ENCODE measurements around the gene MYOCOS.

The MYOCOS gene

DNA sequence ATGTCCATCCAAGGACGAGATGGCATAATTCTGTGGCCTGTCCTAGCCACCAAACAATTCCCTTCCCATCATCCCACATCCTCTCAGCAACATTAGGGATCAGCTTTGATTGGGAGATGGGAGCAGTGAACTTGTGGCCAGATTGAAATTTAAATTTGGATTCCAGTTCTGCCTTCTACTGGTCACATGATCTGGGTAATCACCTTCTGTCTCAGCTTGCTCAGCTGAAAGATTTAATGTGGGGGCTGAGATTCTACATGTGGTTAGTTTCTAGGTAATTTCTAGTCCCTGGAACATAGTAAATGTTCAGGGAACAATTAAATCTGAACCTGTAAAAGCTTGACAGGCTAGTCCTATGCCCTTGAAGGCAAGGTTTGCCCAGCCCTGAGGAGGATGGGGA, 3.2 kb downstream of the MYOCOS start:
- no peak overlapping the region for H3K4me3 ChIP-seq (ENCODE audit: low read length)
- no peaks in the 10 kb centered on the region for H3K36me3 ChIP-seq (ENCODE audit: control insufficient read depth, insufficient read depth, low read length, severe bottlenecking)
- H3K4me1 ChIP-seq (ENCODE audit: control insufficient read depth, insufficient read depth, low read length), result no peaks in the 10 kb centered on the region
- H3K9ac ChIP-seq (ENCODE audit: low read length), result no peak overlapping the region
- peaks cover 1% of the 10 kb centered on the region for H3K9me3 ChIP-seq (ENCODE audit: control insufficient read depth, low read length)
- no peak for DNase-seq (ENCODE audit: low read depth)
- H3K27me3 ChIP-seq (replicated peaks; ENCODE audit: control insufficient read depth, insufficient read depth, low read length), result peaks cover 12% of the 10 kb centered on the region

DNA sequence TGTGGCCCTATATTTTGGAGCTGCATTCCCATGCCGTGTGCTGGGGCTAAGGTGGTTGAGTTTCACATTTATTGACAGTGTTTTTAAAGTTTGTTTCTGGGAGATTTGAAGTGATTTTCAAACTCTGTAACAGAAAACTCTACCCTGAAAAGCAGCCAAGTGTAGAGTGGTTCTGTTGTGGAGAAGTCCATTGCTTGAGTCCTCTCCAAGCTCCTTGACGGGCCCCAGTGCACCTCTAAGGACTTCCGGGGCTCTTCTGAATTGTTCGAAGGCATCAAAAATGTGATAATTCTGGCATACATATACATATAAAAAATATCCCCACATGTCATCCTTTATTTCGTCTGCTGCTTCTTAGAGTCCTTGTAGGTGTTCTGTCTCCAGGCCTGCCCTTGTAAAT, 5.0 kb downstream of the MYOCOS start:
- H3K27me3 ChIP-seq (replicated peaks; ENCODE audit: control insufficient read depth, insufficient read depth, low read length), result peaks cover 15% of the 10 kb centered on the region
- no peak overlapping the region for H3K9ac ChIP-seq (ENCODE audit: low read length)
- H3K36me3 ChIP-seq (ENCODE audit: control insufficient read depth, insufficient read depth, low read length, severe bottlenecking), result no peaks in the 10 kb centered on the region
- DNase-seq (ENCODE audit: low read depth), result no peak
- H3K9me3 ChIP-seq (ENCODE audit: control insufficient read depth, low read length), result peaks cover 4% of the 10 kb centered on the region
- no peaks in the 10 kb centered on the region for H3K4me1 ChIP-seq (ENCODE audit: control insufficient read depth, insufficient read depth, low read length)
- H3K4me3 ChIP-seq (ENCODE audit: low read length), result no peak overlapping the region

DNA sequence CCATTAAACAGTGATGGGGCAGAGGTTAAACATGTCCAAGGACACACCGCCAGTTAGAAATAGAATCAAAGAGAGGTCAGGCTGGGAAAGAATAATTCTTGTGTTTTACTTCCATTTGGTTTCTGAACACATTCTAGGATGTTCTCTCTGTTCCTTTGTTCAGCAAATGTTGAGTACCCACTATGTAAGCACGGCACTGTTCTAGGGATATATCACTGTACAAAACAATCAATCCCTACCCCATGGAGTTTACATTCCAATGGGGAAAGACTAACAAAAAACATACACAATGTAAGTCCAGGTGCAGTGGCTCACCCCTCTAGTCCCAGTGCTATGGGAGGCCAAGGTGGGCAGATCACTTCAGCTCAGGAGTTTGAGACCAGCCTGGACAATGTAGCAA, 6.2 kb downstream of the MYOCOS start:
- DNase-seq (ENCODE audit: low read depth), result no peak
- no peak overlapping the region for H3K9ac ChIP-seq (ENCODE audit: low read length)
- no peaks in the 10 kb centered on the region for H3K36me3 ChIP-seq (ENCODE audit: control insufficient read depth, insufficient read depth, low read length, severe bottlenecking)
- peaks cover 9% of the 10 kb centered on the region for H3K27me3 ChIP-seq (replicated peaks; ENCODE audit: control insufficient read depth, insufficient read depth, low read length)
- no peaks in the 10 kb centered on the region for H3K4me1 ChIP-seq (ENCODE audit: control insufficient read depth, insufficient read depth, low read length)
- peaks cover 4% of the 10 kb centered on the region for H3K9me3 ChIP-seq (ENCODE audit: control insufficient read depth, low read length)
- H3K4me3 ChIP-seq (ENCODE audit: low read length), result no peak overlapping the region

DNA sequence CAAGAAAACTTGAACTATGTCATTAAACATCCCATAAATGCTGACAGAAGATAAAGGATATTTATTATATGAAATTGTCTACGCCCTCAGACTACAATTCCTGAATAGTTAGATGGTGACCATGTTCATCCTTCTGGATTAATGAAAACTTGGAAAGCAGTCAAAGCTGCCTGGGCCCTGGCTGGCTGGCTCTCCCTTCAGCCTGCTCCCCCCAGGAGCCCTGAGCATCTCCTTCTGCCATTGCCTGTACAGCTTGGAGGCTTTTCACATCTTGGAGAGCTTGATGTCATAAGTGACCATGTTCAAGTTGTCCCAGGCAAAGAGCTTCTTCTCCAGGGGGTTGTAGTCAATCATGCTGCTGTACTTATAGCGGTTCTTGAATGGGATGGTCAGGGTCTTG, 13.6 kb downstream of the MYOCOS start:
- DNase-seq (ENCODE audit: low read depth), result no peak
- no peak overlapping the region for H3K9ac ChIP-seq (ENCODE audit: low read length)
- no peak overlapping the region for H3K4me3 ChIP-seq (ENCODE audit: low read length)
- no peaks in the 10 kb centered on the region for H3K27me3 ChIP-seq (replicated peaks; ENCODE audit: control insufficient read depth, insufficient read depth, low read length)
- peaks cover 23% of the 10 kb centered on the region for H3K4me1 ChIP-seq (ENCODE audit: control insufficient read depth, insufficient read depth, low read length)
- no peaks in the 10 kb centered on the region for H3K36me3 ChIP-seq (ENCODE audit: control insufficient read depth, insufficient read depth, low read length, severe bottlenecking)
- H3K9me3 ChIP-seq (ENCODE audit: control insufficient read depth, low read length), result no peaks in the 10 kb centered on the region

DNA sequence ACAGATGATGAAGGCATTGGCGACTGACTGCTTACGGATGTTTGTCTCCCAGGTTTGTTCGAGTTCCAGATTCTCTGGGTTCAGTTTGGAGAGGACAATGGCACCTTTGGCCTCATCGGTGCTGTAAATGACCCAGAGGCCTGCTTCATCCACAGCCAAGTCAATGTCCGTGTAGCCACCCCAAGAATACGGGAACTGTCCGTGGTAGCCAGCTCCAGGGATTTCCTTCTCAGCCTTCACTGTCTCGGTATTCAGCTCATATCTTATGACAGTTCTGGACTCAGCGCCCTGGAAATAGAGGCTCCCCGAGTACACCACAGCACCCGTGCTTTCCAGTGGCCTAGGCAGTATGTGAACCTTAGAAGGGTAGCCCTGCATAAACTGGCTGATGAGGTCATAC, 14.1 kb downstream of the MYOCOS start:
- Histone ChIP-seq H3K36me3 (ENCODE audit: control insufficient read depth, insufficient read depth, low read length, severe bottlenecking) (no peaks in the 10 kb centered on the region), H3K4me3 (ENCODE audit: low read length) (no peak overlapping the region), H3K27me3 (replicated peaks; ENCODE audit: control insufficient read depth, insufficient read depth, low read length) (no peaks in the 10 kb centered on the region), H3K4me1 (ENCODE audit: control insufficient read depth, insufficient read depth, low read length) (peaks cover 23% of the 10 kb centered on the region), H3K9me3 (ENCODE audit: control insufficient read depth, low read length) (no peaks in the 10 kb centered on the region), H3K9ac (ENCODE audit: low read length) (no peak overlapping the region)
- DNase-seq (ENCODE audit: low read depth), result peak; percentile 7

DNA sequence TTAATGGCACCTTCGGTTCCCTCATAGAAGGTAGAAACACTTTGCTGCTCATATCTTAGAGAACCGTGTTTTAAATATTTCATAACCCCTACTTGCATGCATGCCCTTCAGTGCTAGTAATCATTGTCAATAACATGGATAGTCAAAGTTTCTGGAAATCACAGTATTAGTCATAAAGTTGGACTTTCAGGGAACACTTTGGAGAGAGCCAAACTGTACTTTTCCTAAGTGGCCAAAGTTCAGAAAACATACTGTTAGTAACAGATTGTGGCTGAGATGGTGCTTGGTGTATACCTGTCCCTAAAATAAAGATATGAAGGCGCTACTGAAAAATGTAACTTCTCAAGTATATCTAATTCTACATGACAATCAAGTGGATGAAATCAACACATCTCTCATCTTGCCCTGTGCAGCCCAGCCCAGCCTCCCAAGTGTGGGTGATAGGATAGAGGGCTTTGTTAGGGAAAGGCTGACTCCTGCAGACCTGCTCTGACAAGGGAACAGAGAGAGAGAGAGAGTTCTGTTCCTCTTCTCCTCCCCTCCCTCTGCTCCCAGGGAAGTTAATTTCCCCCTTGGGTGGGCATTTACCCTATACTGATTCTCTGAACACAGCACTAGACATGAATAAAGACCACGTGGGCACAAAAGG, 16.0 kb downstream of the MYOCOS start:
- H3K9ac ChIP-seq (ENCODE audit: low read length), result peak overlapping the region; percentile 5
- no peaks in the 10 kb centered on the region for H3K27me3 ChIP-seq (replicated peaks; ENCODE audit: control insufficient read depth, insufficient read depth, low read length)
- peaks cover 24% of the 10 kb centered on the region for H3K4me1 ChIP-seq (ENCODE audit: control insufficient read depth, insufficient read depth, low read length)
- H3K36me3 ChIP-seq (ENCODE audit: control insufficient read depth, insufficient read depth, low read length, severe bottlenecking), result no peaks in the 10 kb centered on the region
- no peak for DNase-seq (ENCODE audit: low read depth)
- no peaks in the 10 kb centered on the region for H3K9me3 ChIP-seq (ENCODE audit: control insufficient read depth, low read length)
- no peak overlapping the region for H3K4me3 ChIP-seq (ENCODE audit: low read length)

DNA sequence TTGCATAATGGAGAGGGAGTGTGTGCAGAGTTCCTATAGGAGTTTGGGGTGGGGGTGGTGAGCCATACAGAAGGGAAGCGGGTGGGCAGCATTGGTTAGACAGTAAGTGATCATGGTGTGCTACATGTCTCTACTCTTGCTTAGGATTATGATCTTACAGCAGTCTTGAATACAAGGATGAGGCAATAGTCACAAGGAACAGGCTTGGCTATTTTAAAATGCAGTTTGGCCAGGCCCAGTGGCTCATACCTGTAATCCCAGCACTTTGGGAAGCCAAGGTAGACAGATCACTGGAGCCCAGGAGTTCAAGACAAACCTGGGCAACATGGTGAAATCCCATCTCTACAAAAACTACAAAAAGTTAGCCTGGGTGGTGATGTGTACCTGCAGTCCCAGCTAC, 18.2 kb downstream of the MYOCOS start:
- Histone ChIP-seq H3K9me3 (ENCODE audit: control insufficient read depth, low read length) (no peaks in the 10 kb centered on the region), H3K9ac (ENCODE audit: low read length) (no peak overlapping the region), H3K36me3 (ENCODE audit: control insufficient read depth, insufficient read depth, low read length, severe bottlenecking) (no peaks in the 10 kb centered on the region), H3K4me3 (ENCODE audit: low read length) (no peak overlapping the region), H3K4me1 (ENCODE audit: control insufficient read depth, insufficient read depth, low read length) (peaks cover 42% of the 10 kb centered on the region), H3K27me3 (replicated peaks; ENCODE audit: control insufficient read depth, insufficient read depth, low read length) (no peaks in the 10 kb centered on the region)
- DNase-seq (ENCODE audit: low read depth), result no peak

DNA sequence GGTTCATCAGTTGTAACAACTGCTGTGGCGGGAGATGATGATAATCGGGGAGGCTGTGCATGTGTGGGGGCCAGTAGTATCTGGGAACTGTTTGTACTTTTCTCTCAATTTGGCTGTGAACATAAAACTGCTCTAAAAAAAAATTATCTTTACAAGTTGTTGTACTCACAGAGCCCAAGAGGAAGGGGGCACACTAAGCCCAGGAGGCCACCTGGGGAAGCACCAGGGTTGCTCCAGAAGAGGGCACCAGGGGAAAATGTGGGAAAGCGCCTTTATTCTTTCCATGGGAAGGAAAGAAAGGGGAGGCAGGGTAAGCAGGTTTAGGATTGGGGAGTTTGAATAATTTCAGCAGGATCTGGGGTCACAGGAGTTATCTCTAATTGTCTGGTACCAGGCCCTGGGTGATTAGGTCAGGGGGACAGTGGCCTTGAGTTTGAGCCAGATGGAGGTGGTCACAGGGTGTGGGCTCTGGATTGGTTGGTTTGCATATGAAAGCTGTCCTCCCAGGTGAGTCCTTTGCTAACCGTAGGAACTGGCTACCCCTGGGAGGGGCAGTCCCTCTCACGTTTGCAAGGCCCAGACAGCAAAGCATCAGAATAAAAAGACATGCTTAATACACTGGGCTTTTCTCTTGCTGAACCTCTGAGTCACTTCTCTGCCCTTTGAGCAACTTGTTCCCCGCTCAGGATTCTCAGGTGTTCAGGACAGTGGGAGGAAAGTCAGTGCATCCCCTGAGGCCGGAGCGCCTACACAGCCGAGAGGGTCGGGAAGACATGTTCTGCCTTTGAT, 19.2 kb downstream of the MYOCOS start:
- H3K36me3 ChIP-seq (ENCODE audit: control insufficient read depth, insufficient read depth, low read length, severe bottlenecking), result no peaks in the 10 kb centered on the region
- no peak for DNase-seq (ENCODE audit: low read depth)
- no peaks in the 10 kb centered on the region for H3K9me3 ChIP-seq (ENCODE audit: control insufficient read depth, low read length)
- H3K4me3 ChIP-seq (ENCODE audit: low read length), result no peak overlapping the region
- H3K4me1 ChIP-seq (ENCODE audit: control insufficient read depth, insufficient read depth, low read length), result peaks cover 52% of the 10 kb centered on the region
- H3K27me3 ChIP-seq (replicated peaks; ENCODE audit: control insufficient read depth, insufficient read depth, low read length), result no peaks in the 10 kb centered on the region
- H3K9ac ChIP-seq (ENCODE audit: low read length), result no peak overlapping the region

DNA sequence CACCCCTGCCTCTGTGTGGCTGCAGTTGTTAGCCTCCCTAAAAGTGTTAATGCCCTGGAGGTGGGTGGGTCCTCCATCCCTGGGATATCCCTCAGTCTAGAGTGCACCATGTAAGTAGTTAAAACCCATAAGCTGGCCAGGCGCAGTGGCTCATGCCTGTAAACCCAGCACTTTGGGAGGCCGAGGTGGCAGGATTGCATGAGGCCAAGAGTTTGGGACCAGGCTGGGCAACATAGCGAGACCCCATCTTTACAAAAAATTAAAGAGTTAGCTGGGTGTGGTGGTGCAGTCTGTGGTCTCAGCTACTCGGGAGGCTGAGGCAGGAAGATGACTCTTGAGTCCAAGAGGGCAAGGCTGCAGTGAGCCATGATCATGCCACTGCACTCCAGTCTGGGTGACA, 20.2 kb downstream of the MYOCOS start:
- H3K36me3 ChIP-seq (ENCODE audit: control insufficient read depth, insufficient read depth, low read length, severe bottlenecking), result no peaks in the 10 kb centered on the region
- DNase-seq (ENCODE audit: low read depth), result no peak
- no peak overlapping the region for H3K9ac ChIP-seq (ENCODE audit: low read length)
- H3K27me3 ChIP-seq (replicated peaks; ENCODE audit: control insufficient read depth, insufficient read depth, low read length), result no peaks in the 10 kb centered on the region
- peaks cover 55% of the 10 kb centered on the region for H3K4me1 ChIP-seq (ENCODE audit: control insufficient read depth, insufficient read depth, low read length)
- H3K9me3 ChIP-seq (ENCODE audit: control insufficient read depth, low read length), result no peaks in the 10 kb centered on the region
- H3K4me3 ChIP-seq (ENCODE audit: low read length), result no peak overlapping the region

DNA sequence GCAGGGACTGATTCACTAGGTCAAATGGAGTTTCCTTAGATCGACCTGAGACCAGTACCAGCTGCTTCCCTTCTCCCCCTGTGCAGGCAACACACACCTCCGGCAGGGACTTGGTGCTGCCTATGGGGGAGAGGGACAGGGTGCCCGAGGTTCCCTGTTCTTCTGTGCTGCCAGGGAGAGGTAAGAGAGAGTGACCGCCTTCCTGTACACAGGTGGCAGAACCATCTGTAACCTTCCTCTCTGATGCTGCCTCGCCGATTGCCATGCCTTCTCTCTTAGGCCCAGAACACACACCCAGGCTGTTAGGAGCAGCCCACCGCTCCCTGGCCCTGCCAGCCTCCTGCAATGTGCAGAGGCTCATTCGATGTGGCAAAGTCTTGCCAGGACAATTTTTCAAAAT, 21.1 kb downstream of the MYOCOS start:
- no peak for DNase-seq (ENCODE audit: low read depth)
- Histone ChIP-seq H3K36me3 (ENCODE audit: control insufficient read depth, insufficient read depth, low read length, severe bottlenecking) (no peaks in the 10 kb centered on the region), H3K9ac (ENCODE audit: low read length) (no peak overlapping the region), H3K9me3 (ENCODE audit: control insufficient read depth, low read length) (no peaks in the 10 kb centered on the region), H3K4me3 (ENCODE audit: low read length) (no peak overlapping the region), H3K4me1 (ENCODE audit: control insufficient read depth, insufficient read depth, low read length) (peaks cover 47% of the 10 kb centered on the region), H3K27me3 (replicated peaks; ENCODE audit: control insufficient read depth, insufficient read depth, low read length) (no peaks in the 10 kb centered on the region)

DNA sequence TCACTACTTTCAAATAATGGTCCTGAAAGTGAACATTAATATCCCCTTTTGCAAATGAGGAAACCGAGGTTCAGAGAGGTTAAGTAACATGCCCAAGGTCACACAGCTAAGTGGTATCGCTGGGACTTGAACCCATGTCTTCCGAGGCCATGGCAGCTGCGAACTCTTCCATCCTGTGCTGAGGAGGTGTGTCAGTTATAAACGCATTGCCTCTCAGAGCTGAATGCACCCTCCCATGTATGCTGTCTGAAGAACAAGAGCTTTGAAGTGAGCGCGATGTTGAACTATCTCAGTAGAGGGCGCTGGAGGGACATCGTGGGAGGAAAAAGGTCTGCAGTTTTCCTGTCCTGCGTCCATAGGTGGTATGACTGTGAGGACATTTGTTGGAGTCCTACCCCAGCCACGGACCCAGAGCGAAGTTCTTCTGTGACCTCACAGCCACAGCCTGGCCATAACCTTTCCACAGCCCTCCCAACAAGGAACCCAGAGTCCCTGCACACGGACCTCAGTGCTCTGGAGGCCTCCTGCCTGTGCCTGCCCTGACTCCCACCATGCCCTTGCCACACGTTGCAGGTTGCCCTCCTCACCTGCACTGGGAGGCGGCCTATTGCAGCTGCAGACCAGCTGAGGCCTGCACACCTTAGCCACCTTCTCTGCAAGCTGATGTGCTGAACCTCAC, 22.9 kb downstream of the MYOCOS start:
- H3K4me3 ChIP-seq (ENCODE audit: low read length), result peak overlapping the region; percentile 19
- H3K9ac ChIP-seq (ENCODE audit: low read length), result peak overlapping the region; percentile 52
- peak; percentile 90 for DNase-seq (ENCODE audit: low read depth)
- H3K4me1 ChIP-seq (ENCODE audit: control insufficient read depth, insufficient read depth, low read length), result peaks cover 41% of the 10 kb centered on the region
- H3K9me3 ChIP-seq (ENCODE audit: control insufficient read depth, low read length), result no peaks in the 10 kb centered on the region
- H3K36me3 ChIP-seq (ENCODE audit: control insufficient read depth, insufficient read depth, low read length, severe bottlenecking), result no peaks in the 10 kb centered on the region
- H3K27me3 ChIP-seq (replicated peaks; ENCODE audit: control insufficient read depth, insufficient read depth, low read length), result no peaks in the 10 kb centered on the region
